Fibroblast of lung (primary cell): ENCODE data around the gene SIPA1L3. TPM values are rescaled to one million over a fixed set of nuclear protein-coding genes. Genes with fewer than 3 reads are reported as not detected.

Source experiments
- DNase-seq, 2 donors: peaks; one replicate each; pipeline versions ENCODE4 v3.0.0 to v3.0.0-alpha.2; 2010; ENCODE audit warnings: low read depth in 2 of 2
- H2AFZ ChIP-seq: 2 replicates; pipeline ENCODE4 v1.5.1; 2012; ENCODE audit warnings: low read length, control low read depth, inconsistent platforms
- H3K27ac ChIP-seq: 2 replicates; pipeline ENCODE4 v1.5.1; 2011; ENCODE audit warnings: low read length, control low read depth; ENCODE audit not compliant: insufficient read depth
- H3K27me3 ChIP-seq: 2 replicates; pipeline ENCODE4 v1.5.1; 2011; ENCODE audit warnings: mild to moderate bottlenecking, low read length; ENCODE audit not compliant: control insufficient read depth, insufficient read depth
- H3K36me3 ChIP-seq: 2 replicates; pipeline ENCODE4 v1.5.1; 2011; ENCODE audit warnings: low read length; ENCODE audit not compliant: control insufficient read depth, insufficient read depth
- H3K4me1 ChIP-seq: 2 replicates; pipeline ENCODE4 v1.5.1; 2011; ENCODE audit warnings: low read length; ENCODE audit not compliant: control insufficient read depth, insufficient read depth; ENCODE audit errors: extremely low read depth
- H3K4me2 ChIP-seq: 2 replicates; pipeline ENCODE4 v1.5.1; 2011; ENCODE audit warnings: low read length, control low read depth; ENCODE audit not compliant: insufficient read depth; ENCODE audit errors: extremely low read depth
- H3K4me3 ChIP-seq, 4 experiments: fragments of 200-600 bp in 1 of 4; sonication (generic) in 1 of 4; replicated peaks in 1 of 4; 2 replicates each; pipeline ENCODE4 v1.5.1; 2011 to 2016; ENCODE audit warnings: low read length in 4 of 4, low read depth in 3 of 4, mild to moderate bottlenecking in 3 of 4, control low read depth in 2 of 4, inconsistent platforms in 1 of 4, mixed read lengths in 1 of 4; ENCODE audit not compliant: insufficient read depth in 1 of 4; ENCODE audit errors: control extremely low read depth in 1 of 4
- H3K79me2 ChIP-seq: 2 replicates; pipeline ENCODE4 v1.5.1; 2012; ENCODE audit warnings: mild to moderate bottlenecking, low read length, inconsistent platforms; ENCODE audit not compliant: control insufficient read depth, insufficient read depth
- H3K9ac ChIP-seq: 2 replicates; pipeline ENCODE4 v1.5.1; 2011; ENCODE audit warnings: mild to moderate bottlenecking, low read length, control low read depth; ENCODE audit not compliant: insufficient read depth
- H3K9me3 ChIP-seq: 2 replicates; pipeline ENCODE4 v1.5.1; 2012; ENCODE audit warnings: low read depth, low read length; ENCODE audit not compliant: control insufficient read depth, insufficient read depth
- H4K20me1 ChIP-seq: 2 replicates; pipeline ENCODE4 v1.5.1; 2011; ENCODE audit warnings: low read length; ENCODE audit not compliant: control insufficient read depth, insufficient read depth; ENCODE audit errors: extremely low read depth
- EZH2 ChIP-seq: IDR thresholded peaks from 2 replicates; pipeline ENCODE4 v1.5.1; 2012; ENCODE audit warnings: low read length, control low read depth, mild to moderate bottlenecking; ENCODE audit errors: missing control alignments
- polyA plus RNA-seq, 2 donors: library from polyadenylated mRNA; depleted of rRNA in 1 of 2; stranded (reverse) in 1 of 2; unstranded in 1 of 2; fragments of >200 nt; gene quantifications; 2 replicates each; pipeline ENCODE4 v1.2.1, GENCODE V29; 2011 to 2012; ENCODE audit warnings: missing spikeins in 1 of 2
- total RNA-seq: library from RNA; depleted of rRNA; stranded (reverse); fragments of >200 nt; gene quantifications from 2 replicates; pipeline ENCODE4 v1.2.1, GENCODE V29; 2014
- TF ChIP-seq, protein P1 (sequence below), 2 donors: IDR thresholded peaks in 1 of 2; conservative IDR thresholded peaks in 1 of 2; 1 replicate in 1 of 2; 2 replicates in 1 of 2; pipeline ENCODE4 v1.5.1; 2011 to 2012; ENCODE audit warnings: low read length in 2 of 2, control low read depth in 1 of 2, inconsistent platforms in 1 of 2, low read depth in 1 of 2, mild to moderate bottlenecking in 1 of 2

The SIPA1L3 gene
- total and polyA plus RNA-seq, 2 donors (not counting 1 experiment from before 2014, with no cell fraction given) = 3.7 to 10.1 TPM

DNA sequence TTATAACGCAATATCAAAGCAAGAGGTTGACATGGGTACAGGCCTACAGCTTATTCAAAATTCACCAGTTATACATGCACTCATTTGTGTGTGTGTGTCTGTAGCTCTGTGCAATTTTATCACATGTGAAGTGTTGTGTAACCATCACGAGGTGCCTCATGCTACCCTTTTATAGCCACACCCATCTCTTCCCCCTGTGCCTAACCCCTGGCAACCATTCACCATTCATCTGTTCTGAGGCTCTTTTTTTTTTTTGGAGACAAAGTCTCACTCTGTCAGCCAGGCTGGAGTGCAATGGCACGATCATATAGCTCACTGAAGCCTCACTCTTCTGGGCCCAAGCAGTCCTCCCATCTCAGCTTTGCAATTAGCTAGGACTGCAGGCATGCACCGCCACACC, 238.6 kb downstream of the SIPA1L3 start:
- DNase-seq = peak in 1 of 2 donors; percentile 73
- Histone ChIP-seq H3K27ac (no peak overlapping the region), H4K20me1 (no peaks in the 10 kb centered on the region), H3K79me2 (no peaks in the 10 kb centered on the region), H3K9ac (no peak overlapping the region), H3K4me2 (no peak overlapping the region), H2AFZ (no peak overlapping the region), H3K4me1 (no peaks in the 10 kb centered on the region), H3K36me3 (no peaks in the 10 kb centered on the region), H3K4me3 (no peak overlapping the region), H3K9me3 (no peaks in the 10 kb centered on the region), H3K27me3 (no peaks in the 10 kb centered on the region)
- no peak for TF ChIP-seq EZH2
- TF ChIP-seq, protein P1, sequence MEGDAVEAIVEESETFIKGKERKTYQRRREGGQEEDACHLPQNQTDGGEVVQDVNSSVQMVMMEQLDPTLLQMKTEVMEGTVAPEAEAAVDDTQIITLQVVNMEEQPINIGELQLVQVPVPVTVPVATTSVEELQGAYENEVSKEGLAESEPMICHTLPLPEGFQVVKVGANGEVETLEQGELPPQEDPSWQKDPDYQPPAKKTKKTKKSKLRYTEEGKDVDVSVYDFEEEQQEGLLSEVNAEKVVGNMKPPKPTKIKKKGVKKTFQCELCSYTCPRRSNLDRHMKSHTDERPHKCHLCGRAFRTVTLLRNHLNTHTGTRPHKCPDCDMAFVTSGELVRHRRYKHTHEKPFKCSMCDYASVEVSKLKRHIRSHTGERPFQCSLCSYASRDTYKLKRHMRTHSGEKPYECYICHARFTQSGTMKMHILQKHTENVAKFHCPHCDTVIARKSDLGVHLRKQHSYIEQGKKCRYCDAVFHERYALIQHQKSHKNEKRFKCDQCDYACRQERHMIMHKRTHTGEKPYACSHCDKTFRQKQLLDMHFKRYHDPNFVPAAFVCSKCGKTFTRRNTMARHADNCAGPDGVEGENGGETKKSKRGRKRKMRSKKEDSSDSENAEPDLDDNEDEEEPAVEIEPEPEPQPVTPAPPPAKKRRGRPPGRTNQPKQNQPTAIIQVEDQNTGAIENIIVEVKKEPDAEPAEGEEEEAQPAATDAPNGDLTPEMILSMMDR (conservative IDR thresholded peaks at IDR 0.05 in 1 of 2, IDR thresholded peaks at IDR 0.05 in 1 of 2; ENCODE audit: low read depth in 1 of 2, low read length in 2 of 2) = no peak

DNA sequence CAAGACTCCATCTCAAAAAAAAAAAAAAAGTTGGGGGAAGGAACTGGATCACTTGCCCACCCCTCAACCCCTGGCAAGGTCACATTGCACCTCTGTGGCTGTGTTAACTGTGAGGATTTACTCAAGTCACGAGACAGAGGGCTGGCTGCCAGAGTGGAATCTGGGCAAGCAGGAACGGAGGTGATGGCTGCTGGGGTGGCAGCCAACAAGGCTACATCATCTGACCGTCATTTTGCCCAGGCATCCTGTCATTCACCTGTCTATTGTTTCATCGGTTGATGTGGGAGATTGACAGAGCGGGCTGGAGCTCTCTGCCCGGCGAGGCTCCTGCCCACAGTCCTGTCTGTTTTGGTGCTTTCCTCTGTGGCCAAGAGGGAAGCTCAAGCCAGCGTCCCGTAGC, 241.3 kb downstream of the SIPA1L3 start:
- Histone ChIP-seq H3K4me3 (no peak overlapping the region), H3K79me2 (no peaks in the 10 kb centered on the region), H3K27me3 (no peaks in the 10 kb centered on the region), H4K20me1 (no peaks in the 10 kb centered on the region), H2AFZ (no peak overlapping the region), H3K27ac (no peak overlapping the region), H3K9ac (no peak overlapping the region), H3K36me3 (peaks cover 3% of the 10 kb centered on the region), H3K4me1 (no peaks in the 10 kb centered on the region), H3K4me2 (no peak overlapping the region), H3K9me3 (no peaks in the 10 kb centered on the region)
- TF ChIP-seq, protein P1 (conservative IDR thresholded peaks at IDR 0.05 in 1 of 2, IDR thresholded peaks at IDR 0.05 in 1 of 2; ENCODE audit: low read depth in 1 of 2, low read length in 2 of 2) = no peak
- no peak for TF ChIP-seq EZH2
- DNase-seq = no peak

DNA sequence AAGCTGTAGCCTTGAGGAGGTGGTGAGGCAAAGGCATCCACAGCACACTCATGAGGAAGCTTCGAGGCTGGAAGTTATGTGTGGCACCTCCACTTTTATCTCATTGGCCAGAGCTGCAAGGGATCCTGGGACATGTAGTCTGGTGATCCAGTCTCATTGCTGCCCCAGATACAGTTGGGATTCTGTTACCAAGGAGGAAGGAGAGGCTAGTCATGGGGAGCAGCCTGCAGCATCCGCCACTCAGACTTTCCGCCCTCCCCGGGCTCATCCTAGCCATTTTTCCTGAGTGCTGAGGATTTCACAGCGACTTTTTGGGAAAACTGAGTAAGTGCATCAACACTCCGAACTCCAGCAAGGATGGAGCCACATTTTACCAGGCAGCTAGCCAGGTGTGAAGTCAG, 242.7 kb downstream of the SIPA1L3 start:
- no peaks in the 10 kb centered on the region for H3K79me2 ChIP-seq
- peaks cover 3% of the 10 kb centered on the region for H3K36me3 ChIP-seq
- peak in 1 of 2 donors; percentile 16 for DNase-seq
- no peaks in the 10 kb centered on the region for H4K20me1 ChIP-seq
- H3K4me3 ChIP-seq = no peak overlapping the region
- H3K9me3 ChIP-seq = no peaks in the 10 kb centered on the region
- H2AFZ ChIP-seq = no peak overlapping the region
- H3K27me3 ChIP-seq = no peaks in the 10 kb centered on the region
- H3K9ac ChIP-seq = no peak overlapping the region
- no peak overlapping the region for H3K4me2 ChIP-seq
- no peaks in the 10 kb centered on the region for H3K4me1 ChIP-seq
- TF ChIP-seq EZH2 = no peak
- TF ChIP-seq, protein P1 (conservative IDR thresholded peaks at IDR 0.05 in 1 of 2, IDR thresholded peaks at IDR 0.05 in 1 of 2; ENCODE audit: low read depth in 1 of 2, low read length in 2 of 2) = no peak
- H3K27ac ChIP-seq = no peak overlapping the region
